Stimulated activated naive CD4-positive, alpha-beta T cell (primary cell): ENCODE measurements around the gene PGLYRP2.
A peak's percentile ranks its signal among the peaks of the same experiment; 100 is the strongest.
"Not testable (repeated sequence)": the region's sequence is repeated elsewhere in the genome, so short reads cannot be mapped to it uniquely, and the experiment has no call there.

Experiments
- DNase-seq, 6 experiments: peaks; one replicate each; lab custom pipeline; 2025; lab: John Stamatoyannopoulos, UW

PGLYRP2 gene

DNA sequence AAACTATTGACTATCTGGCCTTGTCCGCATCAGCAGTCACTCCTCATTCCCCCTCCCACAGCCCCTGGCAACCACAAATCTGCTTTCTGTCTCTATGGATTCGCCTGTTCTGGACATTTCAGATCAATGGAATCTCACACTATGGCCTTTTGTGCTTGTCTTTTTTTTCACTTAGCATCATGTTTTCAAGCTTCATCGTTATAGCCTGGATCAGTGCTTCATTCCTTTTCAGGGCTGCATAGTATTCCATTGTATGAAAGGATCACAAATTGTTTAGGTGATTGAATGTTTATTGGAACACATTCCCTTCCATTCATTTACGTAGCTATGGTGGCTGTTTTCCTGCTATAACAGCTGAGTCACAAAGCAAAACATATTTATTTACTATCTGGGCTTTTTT lies 7.7 kb upstream of the PGLYRP2 start:
- DNase-seq = no peak

DNA sequence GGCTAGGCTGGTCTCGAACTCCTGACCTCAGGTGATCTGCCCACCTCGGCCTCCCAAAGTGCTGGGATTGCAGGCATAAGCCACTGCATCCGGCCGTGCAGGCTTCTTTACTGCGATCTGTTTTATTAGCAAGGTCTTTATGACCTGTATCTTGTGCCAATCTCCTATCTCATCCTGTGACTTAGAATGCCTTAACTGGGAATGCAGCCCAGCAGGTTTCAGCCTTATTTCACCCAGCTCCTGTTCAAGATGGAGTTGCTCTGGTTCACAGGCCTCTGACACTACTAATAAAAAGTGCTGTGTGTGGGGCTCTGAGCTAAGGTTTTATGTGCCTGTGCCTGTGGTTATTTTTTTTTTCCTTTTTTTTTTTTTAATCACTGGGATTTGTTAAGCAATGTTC lies 6.5 kb upstream of the PGLYRP2 start:
- not testable (repeated sequence) for DNase-seq

- not testable (repeated sequence) for DNase-seq
Observed at GRCh38 chr19:15480996-15481395, 1.7 kb upstream of the PGLYRP2 start.

GRCh38 chr19:15476325-15476724 lies 3.0 kb downstream of the PGLYRP2 start:
- DNase-seq = no peak

GRCh38 chr19:15475611-15476010 lies 3.7 kb downstream of the PGLYRP2 start:
- DNase-seq = no peak

GRCh38 chr19:15475169-15475568 lies 4.1 kb downstream of the PGLYRP2 start:
- DNase-seq = no peak

DNA sequence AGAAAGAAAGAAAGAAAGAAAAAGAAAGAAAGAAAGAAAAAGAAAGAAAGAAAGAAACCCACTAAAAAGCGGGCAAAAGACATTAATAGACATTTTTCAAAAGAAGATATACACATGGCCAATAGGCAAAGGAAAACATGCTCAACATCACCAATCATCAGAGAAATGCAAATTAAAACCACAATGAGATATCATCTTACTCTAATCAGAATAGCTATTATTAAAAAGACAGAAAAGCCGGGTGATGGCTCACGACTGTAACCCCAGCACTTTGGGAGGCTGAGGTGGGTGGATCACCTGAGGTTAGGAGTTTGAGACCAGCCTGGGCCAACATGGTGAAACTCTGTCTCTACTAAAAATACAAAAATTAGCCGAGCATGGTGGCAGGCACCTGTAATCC lies 5.5 kb downstream of the PGLYRP2 start:
- DNase-seq = not testable (repeated sequence)

DNA sequence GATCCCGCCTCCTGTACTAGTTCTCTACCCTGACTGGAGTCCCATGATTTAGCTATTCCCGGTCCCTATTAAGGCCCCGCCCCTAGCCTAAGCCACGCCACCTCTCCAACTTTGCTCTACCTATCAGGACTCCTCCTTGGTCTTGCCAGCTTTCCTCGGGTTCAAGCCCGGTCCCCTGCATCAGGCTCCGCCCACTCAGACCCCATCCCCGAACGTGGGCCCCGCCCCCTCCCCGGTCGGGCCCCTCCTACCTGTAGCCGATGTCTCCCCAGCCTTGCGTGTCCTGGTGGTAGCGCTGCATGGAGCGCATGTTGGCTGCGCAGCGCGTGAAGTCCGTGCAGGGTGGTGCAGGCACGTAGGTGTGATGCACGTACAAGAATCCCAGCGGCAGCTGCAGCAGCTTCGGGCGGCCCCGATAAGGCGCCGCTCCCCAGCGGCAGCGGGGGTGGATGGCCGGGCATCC lies 7.6 kb downstream of the PGLYRP2 start:
- no peak for DNase-seq

DNA sequence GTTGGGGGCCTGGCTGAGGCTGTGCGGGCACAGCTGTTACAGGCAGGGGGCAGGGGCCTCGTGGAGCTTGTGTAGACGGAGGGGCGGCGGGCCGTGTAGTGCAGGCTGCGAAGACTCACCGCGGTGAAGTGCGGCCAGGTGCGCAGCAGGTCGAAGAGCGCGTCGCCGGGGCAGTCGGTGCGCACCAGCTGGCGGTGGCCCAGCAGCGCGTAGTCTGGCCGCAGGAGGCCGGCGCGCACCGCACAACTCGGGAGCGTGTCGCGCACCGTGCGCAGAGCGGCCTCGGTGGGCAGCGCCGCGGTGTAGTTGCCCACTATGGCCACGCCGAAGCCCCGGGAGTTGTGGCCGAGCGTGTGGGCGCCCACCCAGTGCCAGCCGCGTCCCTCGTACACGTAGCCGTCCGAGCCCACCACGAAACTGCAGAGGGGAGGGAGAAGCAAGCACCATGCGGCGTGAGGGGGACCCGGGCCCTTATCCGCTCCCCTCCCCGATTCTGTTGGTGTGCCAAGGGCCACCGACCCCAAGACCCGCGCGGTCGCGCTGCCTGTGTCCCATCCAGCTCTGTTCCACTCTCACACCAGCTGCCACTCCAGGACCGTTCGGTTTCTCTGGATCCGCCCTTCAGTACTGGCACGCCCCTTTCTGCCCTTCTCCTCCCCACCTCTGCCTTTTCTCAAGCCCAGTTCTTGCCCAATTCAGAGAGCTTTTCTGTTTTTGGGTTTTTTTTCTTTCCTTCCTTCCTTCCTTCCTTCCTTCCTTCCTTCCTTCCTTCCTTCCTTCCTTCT lies 9.6 kb downstream of the PGLYRP2 start:
- peak in 3 of 6 experiments; percentile 21 to 36 (median 24) for DNase-seq

DNA sequence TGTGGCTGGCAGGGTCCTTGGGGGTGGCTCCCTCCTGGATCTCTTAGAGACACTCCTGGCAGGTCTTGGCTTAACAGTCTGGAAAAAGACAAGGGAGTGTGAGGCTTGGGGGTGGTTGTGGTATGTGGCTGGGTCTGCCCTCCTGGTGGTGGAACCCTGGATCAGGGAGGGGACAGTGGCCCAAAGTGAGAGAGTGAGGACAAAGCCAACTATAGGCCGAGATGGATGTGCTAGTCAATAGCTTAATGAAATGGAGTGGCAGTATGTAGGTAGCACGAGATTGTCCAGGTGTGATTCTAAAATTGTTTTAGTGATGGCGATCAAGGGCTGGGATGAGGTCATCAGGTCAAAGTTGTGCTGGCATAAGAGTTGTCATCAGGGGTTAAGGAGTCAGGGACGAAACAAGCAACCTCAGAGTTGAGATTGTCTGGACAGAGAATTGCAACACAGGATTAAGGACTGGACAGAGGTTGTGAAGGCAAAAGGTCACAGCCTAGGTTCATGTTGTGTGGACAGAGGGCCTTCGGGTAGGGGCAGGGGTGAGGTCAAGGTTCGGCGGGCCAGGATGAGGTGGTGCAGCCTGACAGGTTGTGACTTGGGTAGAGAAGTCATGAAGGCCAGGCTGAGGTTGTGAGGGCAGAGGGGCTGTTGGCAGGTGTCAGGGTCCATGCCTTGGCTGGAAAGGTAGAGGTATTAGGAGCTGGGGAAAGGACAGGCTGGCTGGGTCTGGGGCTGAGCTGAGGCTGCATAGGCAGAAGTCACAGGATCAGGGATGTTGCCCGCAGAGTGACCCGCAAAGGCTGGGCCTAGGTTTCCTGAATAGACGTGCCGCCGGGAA lies 10.4 kb downstream of the PGLYRP2 start:
- DNase-seq = no peak

- DNase-seq = no peak
Observed at GRCh38 chr19:15467734-15468214, 11.5 kb downstream of the PGLYRP2 start.

DNA sequence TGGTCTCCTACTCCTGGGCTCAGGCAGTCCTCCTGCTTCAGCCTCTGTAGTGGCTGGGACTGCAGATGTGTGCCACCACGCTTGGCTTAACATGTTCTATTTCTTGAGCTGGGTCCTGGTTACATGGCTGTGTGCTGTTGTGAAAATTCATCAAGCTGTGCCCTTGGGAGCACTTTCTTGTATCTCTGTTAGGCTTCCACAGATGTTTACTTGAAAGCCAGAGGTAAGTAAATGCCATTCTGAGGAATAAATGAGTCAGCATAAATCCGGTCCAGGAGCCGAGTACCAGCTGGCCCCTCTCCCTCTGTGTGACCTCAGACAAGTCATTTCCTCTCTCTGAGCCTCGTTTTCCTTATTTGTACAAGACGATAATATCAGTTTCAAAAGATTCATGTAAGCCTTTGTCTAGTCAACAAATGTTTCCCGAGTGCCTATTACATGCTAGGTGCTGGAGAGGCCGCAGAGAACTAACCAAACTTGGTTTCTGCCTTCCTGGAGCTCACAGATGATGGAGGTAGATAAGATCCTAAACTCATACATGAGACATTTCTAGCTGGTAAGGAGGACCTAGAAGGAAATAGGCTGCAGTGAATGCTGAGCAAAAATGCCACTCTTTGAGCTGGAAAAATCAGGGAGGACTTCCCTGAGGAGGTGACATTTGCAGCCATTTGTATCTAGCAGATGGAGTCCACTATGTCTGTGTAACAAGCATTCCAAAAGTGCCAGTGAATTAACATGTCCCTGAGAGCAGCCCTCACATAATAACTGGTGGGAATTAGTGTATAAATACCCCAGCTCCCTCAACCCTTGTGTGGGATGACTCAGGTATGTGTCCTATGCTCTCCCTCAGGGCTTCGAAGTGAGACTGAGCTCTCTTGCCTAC lies 12.2 kb downstream of the PGLYRP2 start:
- DNase-seq = peak in 4 of 6 experiments; percentile 9 to 59 (median 10)

DNA sequence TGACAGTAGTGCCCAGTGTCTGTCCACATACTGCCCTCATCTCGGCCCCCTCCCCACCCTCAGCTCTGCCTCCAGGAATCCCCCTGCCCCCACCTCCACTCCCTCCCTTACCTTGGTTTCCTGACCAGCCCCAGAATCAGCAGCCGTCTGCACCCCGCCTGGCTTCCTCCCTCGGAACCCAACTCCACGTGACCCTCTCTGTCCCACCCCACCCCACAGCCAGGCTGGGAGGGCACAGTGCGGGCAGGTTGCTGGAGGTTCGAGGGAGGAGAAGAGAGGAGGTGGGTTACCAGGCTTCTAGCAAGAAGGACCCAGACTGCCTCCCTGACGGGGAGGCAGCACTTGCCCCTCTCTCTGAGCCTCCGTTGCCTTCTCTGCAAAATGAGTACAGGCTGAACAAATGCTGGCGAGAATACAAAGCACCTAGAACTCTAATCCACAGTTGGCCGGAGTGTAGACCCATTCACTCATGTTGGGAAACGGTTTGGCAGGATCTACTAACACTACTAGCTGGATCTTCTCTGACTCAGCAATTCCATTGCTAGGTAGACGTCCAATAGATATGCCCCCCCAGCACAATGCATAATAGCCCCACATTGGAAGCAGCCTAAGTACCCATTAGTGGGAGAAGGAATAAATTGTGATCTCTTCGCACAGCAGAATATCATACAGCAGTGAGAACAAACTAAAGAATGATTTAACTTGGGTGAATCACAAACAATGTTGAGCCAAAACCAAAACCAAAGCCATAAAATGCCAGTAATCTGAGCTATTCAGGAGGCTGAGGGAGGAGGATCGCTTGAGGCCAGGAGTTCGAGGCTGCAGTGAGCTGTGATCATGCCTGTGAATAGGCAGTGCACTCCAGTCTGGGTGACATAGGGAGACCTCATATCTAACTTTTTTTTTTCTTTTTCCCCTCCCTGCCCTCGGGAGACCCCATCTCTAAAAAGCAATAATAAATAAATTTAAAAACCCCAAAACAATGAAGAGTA lies 14.6 kb downstream of the PGLYRP2 start, which contains the start of gene RASAL3:
Gene RASAL3 (minus strand): TSS at position 151 of the 992 bp plus-strand sequence. CDS start 186 bp downstream, outside the sequence.
- peak; percentile 14 to 47 (median 38) for DNase-seq

DNA sequence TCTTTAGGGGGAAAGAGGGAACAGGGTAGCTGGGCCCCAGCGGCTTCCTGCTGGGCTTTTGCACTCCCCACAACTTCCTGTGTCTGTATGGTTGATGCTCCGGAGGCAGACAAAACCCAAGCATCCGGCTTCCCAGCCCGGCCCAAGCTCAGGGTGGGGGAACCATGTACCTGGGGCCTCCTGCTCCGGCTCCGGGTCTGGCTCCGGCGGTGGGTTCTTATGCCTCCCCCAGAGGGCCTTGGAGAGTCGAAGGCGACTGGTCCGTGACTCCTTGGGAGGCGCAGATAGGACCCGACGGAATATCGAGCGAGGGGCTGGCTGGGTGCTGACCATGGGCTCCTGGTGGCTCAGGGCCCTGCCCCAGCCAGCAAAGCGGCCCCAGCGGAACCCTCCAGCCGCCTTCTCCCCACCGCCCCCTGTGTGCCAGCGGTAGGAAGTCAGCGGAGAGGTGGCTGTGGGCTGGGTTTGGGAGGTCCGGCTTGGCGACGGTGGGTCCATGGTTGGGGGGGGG lies 15.4 kb downstream of the PGLYRP2 start:
- peak; percentile 61 to 81 (median 69) for DNase-seq

GRCh38 chr19:15461694-15462093 lies 17.6 kb downstream of the PGLYRP2 start:
- DNase-seq = no peak

- DNase-seq = no peak
Observed at GRCh38 chr19:15457701-15458484, 21.4 kb downstream of the PGLYRP2 start.

GRCh38 chr19:15456871-15457700 lies 22.2 kb downstream of the PGLYRP2 start:
- no peak for DNase-seq

DNA sequence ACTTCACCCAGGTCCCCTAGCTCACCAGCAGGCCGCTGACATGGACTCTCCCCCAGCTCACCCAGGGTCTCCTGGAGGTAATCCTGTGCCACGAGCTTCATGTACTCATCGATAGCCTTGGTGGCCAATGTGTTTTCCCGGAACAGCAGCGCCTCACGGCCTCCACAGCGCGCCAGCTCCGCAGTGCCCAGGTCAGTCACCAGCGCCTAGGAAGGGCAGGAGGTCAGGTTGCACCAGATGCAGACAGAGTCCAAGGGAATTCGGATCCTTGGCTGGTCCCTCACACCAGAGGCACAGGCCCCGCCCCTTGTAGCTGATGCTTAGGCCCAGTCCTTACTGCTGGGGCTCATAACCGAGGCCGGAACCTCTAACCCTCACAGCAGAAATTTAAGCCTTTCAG lies 22.9 kb downstream of the PGLYRP2 start:
- DNase-seq = no peak
